ENCODE results near the gene THAP12.

Gene THAP12

DNA sequence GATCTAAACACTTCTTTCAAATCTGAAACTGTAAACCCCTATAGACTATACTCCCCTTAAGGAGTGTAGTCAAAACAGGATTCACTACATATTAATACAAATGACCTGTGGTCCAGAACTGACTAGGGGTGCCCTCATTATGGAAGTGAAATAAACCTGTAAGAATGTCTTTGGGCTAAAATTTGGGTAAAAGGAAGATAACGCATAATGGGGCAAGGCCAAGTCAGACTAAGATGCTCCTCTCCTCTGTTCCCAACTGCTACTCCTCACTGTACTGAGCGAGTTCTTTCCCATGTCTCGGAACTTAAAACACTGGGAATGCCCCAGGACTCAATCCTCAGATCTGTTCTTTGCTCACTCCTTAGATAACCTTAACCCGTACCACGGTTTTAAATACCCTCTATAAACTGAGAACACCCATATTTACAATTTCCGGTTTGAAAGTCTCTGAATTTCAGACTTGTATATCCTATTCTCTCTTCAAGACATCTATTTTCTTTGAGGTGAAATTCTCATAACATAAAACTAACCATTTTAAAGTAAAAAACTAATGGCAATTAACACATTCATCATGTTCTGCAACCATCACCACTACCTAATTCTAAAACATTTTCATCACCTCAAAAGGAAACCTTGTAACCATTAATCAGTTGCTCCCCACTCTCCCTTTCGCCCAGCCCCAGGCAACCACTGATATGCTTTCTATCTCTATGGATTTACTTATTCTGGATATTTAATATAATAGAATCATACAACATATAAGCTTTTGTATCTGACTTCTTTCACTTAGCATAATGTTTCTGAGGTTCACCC lies 4.0 kb downstream of the THAP12 start:
- DNase-seq = no peak

DNA sequence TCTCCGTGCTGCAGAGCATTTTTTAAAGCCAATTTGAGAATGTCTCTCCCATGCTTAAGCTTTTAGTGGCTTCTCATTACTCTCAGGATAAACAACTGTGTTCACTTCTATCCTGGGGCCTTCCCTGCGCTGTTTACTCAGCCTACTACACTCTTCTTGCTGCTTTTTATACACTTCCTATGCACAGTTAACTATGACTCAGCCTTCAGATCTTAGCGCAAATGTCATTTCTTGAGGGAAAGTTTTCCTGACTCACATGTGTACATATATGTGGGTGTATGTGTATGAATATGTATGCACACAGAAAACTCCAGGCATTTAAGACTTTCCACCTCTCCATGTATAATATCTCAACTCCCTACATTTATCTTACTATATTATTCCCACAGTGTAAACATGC lies 9.8 kb downstream of the THAP12 start:
- peak; percentile 15 to 49 for DNase-seq

DNA sequence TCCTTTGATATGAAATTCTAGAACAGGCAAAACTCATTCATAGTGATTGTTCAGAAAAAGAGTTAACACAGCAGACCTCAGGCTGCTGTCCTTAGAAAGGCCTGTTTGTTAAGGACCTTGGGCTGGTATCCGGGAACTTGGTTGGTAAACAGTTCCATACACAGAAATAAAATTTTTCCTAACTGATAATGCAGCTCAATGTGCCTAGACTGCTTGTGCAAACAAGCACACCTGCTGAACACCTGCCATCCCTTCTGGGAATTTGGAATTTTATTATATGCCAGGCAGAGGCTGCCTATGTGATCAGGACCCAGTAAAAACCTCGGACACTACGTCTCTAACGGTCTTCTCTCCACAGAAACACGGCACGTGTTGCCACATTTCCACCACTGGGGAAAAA lies 11.5 kb downstream of the THAP12 start:
- DNase-seq = no peak

DNA sequence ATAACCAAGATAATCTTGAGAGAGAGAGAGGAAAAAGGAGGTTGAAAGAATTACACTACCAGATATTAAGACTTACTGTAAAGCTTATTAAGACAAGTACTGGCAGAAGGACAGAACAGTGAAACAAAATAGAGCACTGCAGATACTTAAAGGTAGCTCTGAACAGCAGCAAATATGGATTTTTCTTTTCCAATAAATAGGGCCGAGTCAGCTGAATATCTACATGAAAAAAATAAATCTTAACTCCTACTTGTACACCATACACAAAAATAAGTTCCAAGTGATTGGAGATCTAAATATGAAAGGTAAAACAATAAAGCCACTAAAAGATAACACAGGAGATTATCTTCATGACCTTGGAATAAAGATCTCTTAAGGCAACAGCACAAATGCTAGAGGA lies 12.4 kb downstream of the THAP12 start:
- no peak for DNase-seq

DNA sequence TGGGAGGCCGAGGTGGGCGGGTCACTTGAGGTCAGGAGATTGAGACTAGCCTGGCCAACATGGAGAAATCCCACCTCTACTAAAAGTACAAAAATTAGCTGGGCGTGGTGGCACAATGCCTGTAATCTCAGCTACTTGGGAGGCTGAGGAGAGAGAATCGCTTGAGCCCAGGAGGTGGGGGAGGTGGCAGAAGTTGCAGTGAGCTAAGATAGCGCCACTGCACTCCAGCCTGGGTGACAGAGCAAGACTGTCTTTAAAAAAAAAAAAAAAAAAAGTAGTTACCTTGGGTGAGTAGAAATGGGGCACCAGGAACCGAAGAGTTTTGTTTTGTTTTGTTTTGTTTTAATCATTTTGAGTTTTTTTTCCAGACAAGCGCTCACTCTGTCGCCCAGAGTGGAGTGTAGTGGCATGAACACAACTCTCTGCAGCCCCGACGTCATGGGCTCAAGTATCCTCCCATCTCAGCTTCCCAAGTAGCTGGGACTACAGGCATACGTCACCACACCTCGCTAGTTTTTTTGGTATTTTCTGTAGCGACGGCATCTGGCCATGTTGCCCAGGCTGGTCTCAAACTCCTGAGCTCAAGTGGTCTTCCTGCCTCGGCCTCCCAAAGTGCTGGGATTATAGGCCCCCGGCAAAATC lies 15.8 kb downstream of the THAP12 start:
- DNase-seq = no peak

DNA sequence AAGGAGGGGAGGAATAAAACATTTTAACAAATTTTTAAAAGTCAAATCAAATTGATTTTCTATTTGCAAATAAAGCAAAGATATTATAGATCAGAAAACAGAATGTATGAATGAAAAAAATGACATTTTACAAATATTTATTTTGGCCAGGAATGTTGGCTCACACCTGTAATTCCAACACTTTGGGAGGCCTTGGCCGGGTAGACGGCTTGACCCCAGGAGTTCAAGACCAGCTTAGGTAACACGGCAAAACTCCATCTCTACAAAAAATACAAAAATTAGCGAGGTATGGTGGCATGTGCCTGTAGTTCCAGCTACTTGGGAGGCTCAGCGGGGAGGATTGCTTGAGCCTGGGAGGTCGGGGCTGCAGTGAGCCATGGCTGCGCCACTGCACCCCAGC lies 18.2 kb downstream of the THAP12 start:
- no peak for DNase-seq

DNA sequence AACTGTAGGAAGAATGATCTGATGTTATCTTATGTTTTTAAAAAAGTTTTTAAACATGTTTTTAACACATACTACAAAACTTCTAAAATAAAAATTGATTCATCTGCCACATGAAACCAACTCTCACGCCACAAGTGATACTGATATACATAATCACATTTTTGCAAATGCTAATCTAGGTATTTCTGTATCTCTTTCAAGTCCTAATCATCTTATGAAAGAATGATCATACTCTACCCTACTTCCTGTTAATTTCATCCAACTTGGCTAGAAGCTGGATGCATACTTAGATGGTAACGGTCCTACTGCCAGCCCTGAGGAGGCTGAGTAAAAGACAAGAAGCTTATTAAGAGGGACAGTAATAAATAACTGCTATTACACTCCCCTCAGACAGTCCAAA lies 19.2 kb downstream of the THAP12 start:
- no peak for DNase-seq

DNA sequence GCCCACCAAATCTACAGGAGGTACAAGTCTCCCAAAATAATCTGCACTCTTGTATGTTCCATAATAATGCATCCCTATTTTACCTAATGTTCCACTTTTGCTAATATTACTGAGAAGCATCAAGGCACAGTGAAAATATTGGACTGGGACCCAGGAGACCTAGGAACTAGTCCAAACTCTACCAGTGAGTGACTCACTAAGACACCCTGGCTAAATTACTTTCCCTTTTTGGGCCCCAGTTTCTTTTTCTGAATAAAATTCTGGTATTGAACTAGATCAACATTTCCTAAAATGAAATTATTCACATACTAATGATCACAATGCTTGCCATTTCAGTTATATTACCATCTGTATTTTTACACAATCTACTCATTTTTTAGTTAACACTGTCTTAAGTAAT lies 19.6 kb downstream of the THAP12 start:
- no peak for DNase-seq

DNA sequence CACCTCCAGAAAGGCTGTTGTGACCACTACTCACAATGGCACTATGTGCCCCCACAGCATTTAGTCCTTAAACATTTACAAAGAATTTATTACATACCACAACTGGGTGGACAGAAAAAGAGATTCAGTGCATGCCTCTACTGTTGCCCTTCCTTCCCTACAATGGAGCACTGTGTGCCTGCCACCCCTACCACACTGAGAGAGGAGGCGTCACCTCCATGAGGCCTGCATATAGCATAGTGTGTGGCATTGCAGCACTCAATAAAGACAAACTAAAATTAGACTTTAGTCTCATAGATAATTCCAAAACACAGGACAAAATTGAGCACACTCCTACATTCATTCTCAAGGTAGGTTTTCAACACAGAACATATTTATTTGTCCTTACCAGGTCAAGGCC lies 25.8 kb downstream of the THAP12 start:
- DNase-seq = no peak

DNA sequence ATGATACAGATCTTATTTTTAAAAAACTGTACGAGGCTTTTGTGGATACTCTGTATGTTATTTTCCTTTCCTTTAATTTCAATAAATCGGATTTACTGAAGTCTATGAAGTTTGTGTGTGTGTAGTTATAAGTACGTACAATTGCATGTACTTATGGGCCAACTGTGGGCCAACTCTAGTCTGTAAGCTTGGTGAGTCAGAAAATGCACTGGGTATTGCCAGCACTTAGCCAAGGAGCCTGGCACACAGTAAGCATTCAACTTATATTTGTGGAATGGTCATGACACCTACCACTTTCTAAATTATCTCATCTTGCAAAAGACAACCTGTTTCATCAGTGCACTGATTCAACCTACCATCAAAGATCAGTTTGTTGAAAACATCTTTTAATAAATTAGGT lies 32.6 kb downstream of the THAP12 start:
- DNase-seq = no peak

DNA sequence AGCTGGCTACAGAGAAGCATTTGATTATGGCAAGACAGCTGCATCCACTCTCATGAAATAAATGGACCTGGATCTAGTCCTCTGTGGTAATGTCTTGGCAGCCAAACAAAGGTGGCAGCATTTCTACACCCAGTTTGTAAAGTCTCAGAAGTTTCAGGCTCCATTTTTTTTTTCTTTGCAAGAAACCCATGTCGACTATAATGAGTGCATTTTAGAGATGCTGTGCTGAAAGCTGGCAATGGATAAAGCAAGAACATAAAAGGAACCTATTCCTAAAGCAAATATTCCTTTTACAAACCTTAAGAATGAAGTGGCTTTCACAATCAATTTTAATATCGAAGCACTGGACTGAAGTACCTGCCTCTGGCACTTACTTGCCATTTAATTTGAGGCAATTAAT lies 33.5 kb downstream of the THAP12 start:
- DNase-seq = no peak

DNA sequence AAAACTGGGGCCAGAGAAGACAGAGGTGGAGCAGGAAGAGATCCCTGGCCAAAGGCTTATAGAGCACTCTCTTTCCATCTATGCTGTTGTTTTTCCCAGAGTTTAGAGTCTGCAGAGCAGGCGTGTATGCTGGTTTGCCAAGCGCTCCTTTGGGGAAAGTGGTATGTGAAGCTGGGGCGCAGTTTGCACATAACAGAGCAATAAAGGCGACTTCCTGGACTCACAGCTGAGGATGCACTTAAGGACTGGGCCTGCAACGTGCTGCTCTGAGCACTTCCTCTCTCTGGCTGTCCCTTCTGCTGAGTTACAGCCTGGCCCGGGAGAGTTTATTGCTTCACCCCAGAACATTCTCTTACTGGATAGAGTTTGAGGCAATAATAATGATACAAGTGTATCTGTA lies 41.7 kb downstream of the THAP12 start:
- DNase-seq = no peak

DNA sequence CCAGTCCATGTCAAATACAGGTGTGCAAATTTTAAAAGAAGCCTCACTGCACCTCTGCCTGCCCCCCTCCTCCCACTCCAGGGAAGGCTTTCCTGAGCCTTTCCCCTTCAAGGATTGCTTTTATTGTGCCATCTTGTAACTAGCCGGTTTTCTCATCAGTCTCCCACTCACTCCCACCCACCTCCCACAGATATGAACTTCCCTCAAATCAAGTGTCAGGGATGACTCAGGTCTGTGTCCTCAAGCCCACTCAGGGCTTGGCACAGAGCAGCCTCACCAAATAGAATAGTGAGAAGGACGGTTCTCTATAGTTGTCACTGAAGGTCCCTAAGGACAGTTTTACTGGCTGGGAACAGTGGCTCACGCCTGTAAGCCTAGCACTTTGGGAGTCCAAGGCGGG lies 43.0 kb downstream of the THAP12 start:
- no peak for DNase-seq

DNA sequence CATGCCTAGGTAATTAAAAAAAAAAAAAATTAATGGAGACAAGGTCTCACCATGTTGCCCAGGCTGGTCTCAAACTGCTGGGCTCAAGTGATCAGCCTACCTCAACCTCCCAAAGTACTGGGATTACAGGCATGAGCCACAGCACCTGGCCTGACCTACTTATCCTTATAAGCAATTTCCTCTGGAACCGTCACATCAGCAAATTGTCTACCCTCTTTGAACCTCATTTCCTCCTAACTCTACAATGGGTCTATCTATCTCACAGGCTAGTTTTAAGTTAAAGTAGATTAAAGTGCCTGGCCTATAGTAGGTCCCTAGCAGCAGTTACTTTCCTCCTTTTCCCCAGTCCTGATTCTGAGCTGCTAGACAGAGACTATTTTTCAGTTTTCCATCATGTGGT lies 43.5 kb downstream of the THAP12 start:
- DNase-seq = no peak

DNA sequence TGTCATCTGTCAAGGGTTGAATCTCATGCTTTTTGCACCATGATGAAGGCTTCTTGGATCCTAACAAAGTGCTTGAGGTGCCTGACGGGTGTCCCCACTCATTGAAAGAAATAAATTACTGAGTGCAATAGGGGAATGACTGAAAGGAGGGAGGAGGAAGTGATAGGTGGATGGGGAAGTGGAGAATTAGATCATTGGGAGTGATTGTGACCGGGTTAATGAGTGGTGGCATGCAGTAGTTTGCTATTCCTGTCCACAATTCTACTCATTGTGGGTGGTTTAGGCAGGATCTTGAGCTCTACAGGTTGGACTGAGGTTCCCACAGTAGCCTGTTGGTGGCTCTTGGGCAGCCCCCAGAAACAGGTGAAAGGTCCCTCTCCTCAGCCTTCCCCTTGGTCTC lies 44.3 kb downstream of the THAP12 start:
- no peak for DNase-seq

DNA sequence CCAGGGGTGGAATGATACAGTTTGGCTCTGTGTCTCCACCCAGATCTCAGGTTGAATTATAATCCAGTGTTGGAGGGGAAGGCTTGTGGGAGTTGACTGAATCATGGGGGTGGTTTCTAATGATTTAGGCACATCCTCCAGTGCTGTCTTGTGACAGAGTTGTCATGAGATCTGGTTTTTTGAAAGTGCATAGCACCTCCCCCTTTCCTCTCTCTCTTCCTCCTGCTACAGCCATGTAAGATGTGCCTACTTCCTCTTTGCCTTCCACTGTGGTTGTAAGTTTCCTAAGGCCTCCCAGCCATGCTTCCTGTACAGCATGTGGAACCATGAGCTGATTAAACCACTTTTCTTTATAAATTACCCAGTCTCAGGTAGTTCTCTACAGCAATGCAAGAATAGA lies 45.1 kb downstream of the THAP12 start:
- DNase-seq = no peak

DNA sequence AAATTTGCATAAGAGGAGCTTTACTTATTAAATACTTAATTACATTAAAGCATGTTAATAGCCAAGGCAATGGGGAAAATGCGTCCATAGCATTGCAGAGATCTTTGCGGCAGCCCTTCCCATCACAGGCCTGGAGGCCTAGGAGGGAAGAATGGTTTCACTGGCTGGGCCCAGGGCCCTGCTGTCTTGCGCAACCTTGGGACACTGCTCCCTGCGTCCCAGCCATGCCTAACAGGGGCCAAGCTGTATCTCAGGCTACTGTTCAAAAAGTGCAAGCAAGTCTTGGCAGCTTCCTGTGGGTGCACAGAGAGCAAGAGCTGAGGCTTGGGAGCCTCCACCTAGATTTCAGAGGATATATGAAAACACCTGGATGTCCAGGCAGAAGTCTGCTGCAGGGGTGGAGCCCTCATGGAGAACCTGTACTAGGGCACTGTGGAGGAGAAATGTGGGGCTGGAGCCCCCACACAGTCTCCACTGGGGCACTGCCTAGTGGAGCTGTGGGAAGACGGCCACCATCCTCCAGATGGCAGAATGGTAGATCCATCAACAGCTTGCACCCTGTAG lies 46.0 kb downstream of the THAP12 start:
- DNase-seq = no peak

DNA sequence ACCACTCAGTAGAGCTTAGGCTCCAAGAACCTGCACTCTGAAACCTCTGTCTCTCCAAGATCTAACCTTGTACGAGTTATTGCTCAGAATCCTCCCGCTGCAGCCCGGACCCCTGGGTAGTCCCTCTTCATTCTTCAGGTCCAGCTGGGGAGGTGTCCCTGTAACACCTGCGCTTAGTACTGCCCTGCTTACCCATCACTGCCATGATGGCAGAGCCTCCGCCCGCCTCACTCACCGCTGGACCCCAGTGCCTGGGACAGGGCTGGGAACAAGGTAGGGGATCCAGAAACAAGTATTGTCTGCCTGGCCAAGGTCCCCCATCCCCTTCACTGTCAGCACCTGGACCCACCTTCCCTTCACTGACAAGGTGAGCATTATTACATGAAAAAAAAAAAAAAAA lies 50.3 kb downstream of the THAP12 start:
- DNase-seq = no peak

DNA sequence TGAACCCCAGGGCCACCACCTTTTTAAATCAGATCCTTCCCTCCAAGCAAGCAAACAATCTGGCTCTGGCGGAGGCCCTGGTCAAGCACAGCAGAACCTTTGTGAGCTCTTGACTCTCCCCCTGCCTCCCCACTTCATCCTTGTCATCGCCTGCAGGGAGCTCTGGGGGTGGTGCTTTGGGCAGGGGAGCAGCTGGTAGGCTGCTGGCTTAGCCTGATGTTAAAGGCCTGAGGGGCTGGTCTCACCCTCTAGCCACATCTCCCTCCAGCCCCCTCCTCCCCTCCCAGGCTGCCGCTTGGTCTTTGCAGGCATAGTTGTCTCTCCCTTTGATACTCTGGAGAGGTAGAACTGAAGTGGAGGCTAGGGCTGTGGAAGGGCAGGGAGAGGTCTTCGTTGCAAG lies 50.9 kb downstream of the THAP12 start:
- DNase-seq = no peak

DNA sequence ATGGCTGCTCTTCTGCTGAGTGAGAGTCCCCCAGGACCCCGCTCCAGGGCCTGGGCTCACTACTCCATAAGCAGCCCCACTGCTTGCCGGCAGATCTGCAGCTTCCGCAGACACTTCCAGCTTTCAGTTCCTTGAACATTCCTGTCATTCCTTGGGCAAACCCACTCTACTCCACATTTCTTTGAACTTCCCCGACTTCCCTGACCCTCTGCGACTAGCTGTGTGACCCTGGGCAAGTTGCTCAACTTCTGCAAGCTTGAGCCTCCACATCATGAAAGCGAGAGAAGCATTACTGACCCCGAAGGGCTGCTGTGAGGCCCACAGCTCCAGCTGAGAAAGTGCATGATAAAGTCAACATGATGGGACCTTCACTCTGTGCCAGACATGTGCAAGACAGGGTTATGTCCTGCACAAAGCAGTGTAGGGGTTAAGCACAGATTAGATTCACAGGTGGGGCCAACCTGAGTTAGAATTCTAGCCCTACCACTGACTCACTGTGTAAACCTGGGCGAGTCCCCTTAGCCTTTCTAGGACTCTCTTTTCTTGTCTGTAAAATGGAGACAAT lies 51.8 kb downstream of the THAP12 start:
- no peak for DNase-seq

DNA sequence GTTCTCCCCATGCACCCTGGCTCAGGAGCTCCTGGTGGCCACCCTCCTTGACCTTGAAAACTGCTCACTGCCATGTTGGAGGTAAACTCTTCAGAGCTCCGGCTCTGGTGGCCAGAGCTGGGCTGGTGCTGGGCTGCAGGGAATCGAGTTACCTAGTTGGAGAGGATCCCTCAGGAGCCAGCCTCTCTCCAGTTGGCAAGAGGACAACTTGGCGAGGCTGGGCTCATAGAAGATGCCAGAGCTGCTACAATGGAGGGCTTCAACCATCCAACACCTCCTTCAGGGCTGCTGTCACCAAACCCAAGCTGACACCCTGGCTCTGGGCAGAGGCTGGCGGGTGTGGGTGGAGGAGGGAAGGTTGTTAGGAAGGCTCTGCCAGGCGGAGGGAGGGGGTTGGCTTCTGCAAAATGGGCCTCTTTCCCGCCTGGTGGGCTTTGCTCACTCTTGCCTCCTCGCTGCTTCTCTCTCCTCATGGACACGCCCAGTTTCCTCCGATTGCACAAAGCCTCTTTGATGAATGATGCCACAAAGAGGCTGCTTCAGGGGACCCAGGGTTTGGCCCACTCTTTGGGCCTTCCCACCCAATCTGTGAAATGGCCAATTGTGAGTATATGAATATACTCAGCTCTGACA lies 53.1 kb downstream of the THAP12 start:
- DNase-seq = no peak

DNA sequence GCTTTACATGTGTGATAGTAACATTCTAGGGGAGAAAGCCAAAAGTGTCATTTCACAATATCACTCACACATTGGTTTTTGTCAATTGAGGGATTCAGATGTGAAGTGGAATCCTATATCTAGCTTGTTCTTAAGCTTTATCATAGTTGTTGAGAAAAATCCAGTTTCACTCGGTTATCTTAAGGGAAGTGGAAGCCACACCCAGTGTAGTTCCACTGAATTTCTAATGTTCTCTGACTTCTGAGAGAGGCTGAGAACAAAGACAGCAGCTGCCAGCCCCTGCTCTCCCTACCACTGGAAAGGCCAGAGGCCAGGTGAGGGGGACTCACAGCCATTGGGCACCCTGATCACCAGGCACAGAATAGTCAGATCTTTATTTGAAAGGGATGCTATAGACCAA lies 53.7 kb downstream of the THAP12 start:
- DNase-seq = no peak

DNA sequence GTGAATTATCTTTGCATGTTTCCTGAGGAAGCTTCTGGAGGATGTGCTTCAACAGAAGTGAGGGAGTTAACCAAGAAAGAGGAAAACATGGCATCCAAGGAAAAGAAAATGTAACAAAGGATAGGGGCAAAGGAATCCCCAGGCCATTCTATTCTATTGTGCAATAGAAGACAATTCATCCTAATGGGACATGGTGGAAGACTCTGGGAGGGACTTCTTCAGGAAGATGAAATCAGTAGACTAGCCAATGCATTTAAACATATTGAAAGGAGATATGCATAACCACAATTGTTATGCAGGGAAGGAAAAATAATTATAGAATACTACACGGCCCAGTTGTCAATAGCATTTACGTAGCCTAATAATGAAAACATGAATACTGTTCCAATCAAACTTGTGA lies 55.7 kb downstream of the THAP12 start:
- no peak for DNase-seq

DNA sequence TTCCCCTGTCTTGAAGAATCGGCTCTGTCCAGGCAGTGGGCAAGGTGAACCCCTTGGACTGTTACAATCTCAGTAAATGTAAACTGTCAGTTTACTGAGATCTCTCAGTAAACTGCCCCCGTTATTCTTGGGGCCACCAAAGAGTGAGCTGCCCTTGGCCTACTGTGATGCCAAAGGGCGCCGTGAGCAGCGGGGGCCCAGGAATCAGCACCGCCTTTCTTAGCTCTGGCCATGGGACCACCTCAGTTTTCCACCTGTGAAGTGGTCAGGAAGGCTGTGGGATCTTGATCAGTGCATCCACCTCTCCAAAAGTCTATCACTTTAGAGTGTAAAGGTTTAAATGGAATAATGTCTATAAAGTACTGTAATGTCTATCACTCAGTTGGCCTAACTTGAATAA lies 57.1 kb downstream of the THAP12 start:
- DNase-seq = no peak

Data from stimulated activated CD4-positive, alpha-beta T cell treated with anti-CD3 and anti-CD28 coated beads, Interleukin-2, amount 100 ng/mL, for 24 hours (primary cell).